ENCODE results near the gene VAPA. TPM values are rescaled to one million over a fixed set of nuclear protein-coding genes. Genes with fewer than 3 reads are reported as not detected.

Gene VAPA
- total and polyA plus RNA-seq, 9 of the 15 experiments (the other 6 are each of a cell fraction or from before 2014, with no cell fraction given): 219 to 902 (median 526) TPM

GRCh38 chr18:9971313-9971920 lies 57.6 kb downstream of the VAPA start (continued):
- TF ChIP-seq ZNF518B (CRISPR knock-in tag; IDR thresholded peaks at IDR 0.05) (no peak), ZNF696 (CRISPR knock-in tag; conservative IDR thresholded peaks at IDR 0.05) (no peak), ZNF253 (CRISPR knock-in tag; conservative IDR thresholded peaks at IDR 0.05) (no peak), REST (IDR thresholded peaks at IDR 0.05; ENCODE audit: borderline replicate concordance) (peak; percentile 90), REST (CRISPR knock-in tag; IDR thresholded peaks at IDR 0.05; ENCODE audit: low read depth) (no peak), HMGN3 (IDR thresholded peaks at IDR 0.05; ENCODE audit: borderline replicate concordance, extremely low read depth, insufficient read length, low read depth, low read length) (no peak), ZNF197 (CRISPR knock-in tag; IDR thresholded peaks at IDR 0.05; ENCODE audit: low read depth) (no peak), NR3C1 (CRISPR knock-in tag; IDR thresholded peaks at IDR 0.05) (no peak), KLF13 (tag; IDR thresholded peaks at IDR 0.05; ENCODE audit: borderline replicate concordance, low read depth) (no peak), HDGF (IDR thresholded peaks at IDR 0.05) (no peak), PHF20 (IDR thresholded peaks at IDR 0.05; ENCODE audit: partially characterized antibody) (no peak), ARNT (IDR thresholded peaks at IDR 0.05) (no peak), FOXK1 (CRISPR knock-in tag; IDR thresholded peaks at IDR 0.05; ENCODE audit: borderline replicate concordance) (no peak), ZBTB17 (CRISPR knock-in tag; IDR thresholded peaks at IDR 0.05) (no peak), ZNF316 (IDR thresholded peaks at IDR 0.05) (no peak), NCOR1 (IDR thresholded peaks at IDR 0.05) (no peak), MAFF (IDR thresholded peaks at IDR 0.05; ENCODE audit: low read length) (peak; percentile 2; the same call in 1 of the 2 replicates), BMI1 (IDR thresholded peaks at IDR 0.05; ENCODE audit: low read length) (no peak), ZNF24 (IDR thresholded peaks at IDR 0.05) (no peak), HIVEP1 (CRISPR knock-in tag; IDR thresholded peaks at IDR 0.05) (no peak)
